ENCODE measurements around the gene ZNF487. TPM values are rescaled to one million over a fixed set of nuclear protein-coding genes. Genes with fewer than 3 reads are reported as not detected.
"Not testable (repeated sequence)": the region's sequence is repeated elsewhere in the genome, so short reads cannot be mapped to it uniquely, and the experiment has no call there.

ZNF487 gene
- polyA plus RNA-seq, 1 donor: 3.0 TPM

DNA sequence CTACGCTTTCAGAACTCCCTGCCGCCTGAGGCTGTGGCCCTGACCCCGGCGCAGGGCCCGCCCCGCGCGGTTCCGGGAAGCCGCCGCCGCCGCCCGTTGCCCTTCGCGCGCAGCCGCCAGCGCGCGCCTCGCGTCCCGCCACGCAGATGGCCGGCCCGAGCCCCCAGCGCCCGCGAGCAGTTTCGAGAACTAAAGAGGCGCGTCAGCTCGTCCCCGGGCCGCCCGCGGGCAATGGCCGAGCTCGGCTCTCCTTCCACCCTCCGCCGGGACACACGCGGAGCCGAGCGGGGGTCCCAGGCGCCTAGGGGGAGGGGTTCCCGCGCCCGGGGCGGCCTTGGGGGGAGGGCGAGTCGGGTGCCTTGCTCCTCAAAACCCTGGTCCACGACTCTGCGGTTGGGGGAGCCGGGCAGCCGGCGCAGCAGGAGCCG lies 29.7 kb upstream of the ZNF487 start:
- peak; percentile 72 for DNase-seq

DNA sequence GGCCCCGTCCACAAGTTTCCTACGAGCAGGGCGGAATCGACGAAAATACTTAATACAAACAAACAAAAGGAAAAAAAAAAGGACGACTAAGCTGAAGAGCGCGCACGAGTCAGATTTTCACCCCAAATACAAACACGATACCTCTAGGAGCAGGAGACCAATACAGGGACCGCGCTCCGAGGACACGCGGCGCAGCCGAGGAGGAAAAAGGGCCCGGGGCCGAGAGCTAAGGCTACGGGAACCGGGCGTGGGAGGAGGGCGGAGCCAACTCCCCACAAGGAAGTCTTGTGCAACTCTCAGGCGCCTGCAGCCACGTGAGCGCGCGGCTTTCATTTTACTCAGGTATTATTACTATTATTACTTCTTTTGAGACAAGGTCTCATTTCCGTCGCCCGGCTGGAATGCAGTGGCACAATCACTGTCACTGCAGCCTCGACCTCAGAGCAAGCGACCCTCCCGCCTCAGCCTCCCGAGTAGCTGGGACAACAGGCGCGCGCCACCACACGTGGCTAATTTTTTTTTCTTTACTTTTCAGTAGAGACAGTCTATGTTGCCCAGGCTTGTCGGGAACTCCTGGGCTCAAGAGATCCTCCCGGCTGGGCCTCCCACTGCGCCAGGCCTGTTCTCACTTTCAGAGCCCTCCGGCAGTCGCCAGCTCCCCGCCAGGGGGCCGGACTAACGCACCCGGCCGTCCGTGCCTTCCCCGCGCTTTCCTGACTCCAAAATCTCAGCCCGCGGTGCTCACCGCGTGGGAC lies 29.2 kb upstream of the ZNF487 start:
- DNase-seq: peak; percentile 94

DNA sequence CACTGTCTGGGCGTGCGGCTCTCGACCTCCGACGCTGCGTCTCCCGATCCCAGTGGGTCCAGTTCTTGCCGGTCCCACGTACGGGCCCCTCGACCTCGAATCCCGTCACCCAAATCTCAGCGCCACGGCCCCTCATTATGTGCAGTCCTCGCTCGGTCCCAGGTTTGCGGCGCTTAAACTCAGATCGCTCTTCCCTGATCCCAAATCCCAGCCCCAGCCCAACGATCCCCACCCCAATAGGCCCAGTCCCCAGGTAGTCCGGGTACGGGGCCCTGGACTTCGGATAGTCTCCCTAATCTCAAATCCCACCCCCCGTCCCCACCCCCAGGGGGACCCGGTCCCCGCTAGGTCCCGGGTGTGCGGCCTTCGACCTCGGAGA lies 28.6 kb upstream of the ZNF487 start:
- DNase-seq: no peak

DNA sequence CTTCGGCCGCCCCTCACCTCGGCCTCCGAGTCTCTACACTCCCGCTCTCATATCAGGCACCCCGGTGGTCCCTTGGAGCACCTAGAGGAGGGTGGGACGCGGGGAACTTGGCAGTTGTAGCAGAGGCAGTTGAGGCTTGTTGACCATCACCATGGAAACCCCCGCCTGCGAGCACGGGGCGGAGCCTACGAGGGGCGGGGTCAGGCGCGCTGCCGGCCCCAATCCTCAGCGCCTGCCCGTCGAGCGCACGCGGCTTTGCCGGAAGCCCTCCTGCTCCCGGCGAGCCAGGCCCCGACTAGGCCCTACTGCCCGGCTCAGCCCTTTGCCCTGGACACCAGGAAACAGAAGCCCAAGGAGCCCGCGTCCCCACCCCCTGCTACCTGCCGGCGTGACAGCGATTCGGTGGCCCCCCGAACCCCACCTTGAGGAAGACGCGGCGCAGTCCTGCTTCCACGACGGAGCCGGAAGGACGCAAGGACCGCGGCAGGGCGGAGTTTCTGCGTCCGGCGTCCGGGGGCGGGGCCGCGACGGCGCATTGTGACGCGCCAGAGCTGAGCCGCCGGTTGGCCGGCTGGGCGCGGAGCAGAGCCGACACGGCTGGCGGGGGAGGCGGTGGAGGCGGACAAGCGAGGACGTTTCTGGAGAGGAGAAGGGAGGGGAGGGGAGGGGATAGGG lies 28.1 kb upstream of the ZNF487 start, which contains the start of gene HNRNPF:
TSS of gene HNRNPF (minus strand) at position 477 of the 675 bp plus-strand sequence. CDS start 21,302 bp downstream, outside the sequence.
- DNase-seq: peak; percentile 98

DNA sequence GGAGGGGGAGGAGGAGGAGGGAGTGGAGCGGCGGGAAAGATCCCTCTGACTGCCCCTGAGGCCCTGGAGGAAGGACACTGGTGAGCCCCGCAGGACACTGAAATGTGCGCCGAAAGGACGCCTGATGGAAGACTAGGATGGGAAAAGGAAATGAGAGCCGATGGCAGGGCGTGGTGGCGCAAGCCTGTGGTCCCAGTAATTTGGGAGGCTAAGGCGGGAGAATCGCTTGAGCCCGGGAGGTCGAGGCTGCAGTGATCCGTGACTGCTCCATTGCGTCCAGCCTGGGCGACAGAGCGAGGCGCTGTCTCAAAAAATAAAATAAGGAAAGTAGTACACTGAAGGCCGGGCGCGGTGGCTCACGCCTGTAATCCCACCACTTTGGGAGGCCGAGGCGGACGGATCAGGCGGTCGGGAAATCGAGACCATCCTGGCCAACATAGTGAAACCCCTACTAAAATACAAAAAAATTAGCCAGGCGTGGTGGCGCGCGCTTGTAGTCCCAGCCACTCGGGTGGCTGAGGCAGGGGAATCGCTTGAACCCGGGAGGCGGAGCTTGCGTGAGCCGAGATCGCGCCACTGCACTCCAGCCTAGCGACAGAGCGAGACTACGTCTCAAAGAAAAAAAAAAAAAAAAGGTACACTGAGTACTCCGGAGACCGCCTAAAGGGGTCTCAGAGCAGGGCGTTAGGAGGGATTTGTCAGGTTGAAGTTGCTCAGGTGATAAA lies 27.4 kb upstream of the ZNF487 start:
- DNase-seq: no peak

DNA sequence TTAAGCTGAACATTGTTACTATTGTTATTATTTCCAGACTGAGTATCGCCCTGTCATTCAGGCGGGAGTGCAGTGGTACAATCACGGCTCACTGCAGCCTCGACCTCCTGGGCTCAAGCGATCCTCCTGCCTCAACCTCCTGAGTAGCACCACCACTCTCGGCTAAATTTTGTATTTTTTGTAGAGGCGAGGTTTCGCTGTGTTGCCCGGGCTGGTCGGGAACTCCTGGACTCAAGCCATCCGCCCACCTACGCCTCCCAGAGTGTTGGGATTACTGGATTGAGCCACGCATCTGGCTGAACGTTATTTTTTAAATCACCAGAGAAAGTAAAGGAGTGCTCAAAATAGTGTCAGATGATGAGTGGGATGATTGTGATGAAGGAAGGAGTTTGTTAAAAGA lies 26.6 kb upstream of the ZNF487 start:
- DNase-seq: no peak

DNA sequence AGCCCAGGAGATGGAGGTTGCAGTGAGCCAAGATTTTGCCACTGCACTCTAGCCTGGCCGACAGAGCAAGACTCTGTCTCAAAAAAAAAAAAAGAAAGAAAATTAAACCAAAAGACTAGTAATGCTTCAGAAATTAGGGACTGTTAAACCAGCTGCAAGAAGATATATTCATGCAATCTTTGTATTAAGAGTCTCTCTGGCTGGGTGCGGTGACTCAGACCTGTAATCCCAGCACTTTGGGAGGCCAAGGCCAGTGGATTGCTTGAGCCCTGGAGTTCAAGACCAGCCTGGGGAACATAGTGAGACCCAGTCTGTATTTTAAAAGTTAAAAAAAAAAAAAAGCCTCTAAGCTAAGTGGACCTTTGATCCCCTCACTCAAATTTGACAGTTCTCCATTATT lies 25.4 kb upstream of the ZNF487 start:
- DNase-seq: no peak

DNA sequence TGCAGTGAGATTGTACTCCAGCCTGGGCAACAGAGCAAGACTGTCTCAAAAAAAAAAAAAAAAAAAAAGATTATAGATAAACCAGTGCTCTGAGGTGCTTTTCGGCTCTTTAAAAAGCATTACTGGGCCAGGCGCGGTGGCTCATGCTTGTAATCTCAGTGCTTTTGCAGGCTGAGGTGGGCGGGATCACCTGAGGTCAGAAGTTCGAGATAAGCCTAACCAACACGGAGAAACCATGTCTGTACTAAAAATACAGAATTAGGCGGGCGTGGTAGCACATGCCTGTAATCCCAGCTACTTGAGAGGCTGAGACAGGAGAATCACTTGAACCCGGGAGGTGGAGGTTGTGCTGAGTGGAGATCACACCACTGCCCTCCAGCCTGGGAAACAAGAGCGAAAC lies 21.4 kb upstream of the ZNF487 start:
- DNase-seq: no peak

DNA sequence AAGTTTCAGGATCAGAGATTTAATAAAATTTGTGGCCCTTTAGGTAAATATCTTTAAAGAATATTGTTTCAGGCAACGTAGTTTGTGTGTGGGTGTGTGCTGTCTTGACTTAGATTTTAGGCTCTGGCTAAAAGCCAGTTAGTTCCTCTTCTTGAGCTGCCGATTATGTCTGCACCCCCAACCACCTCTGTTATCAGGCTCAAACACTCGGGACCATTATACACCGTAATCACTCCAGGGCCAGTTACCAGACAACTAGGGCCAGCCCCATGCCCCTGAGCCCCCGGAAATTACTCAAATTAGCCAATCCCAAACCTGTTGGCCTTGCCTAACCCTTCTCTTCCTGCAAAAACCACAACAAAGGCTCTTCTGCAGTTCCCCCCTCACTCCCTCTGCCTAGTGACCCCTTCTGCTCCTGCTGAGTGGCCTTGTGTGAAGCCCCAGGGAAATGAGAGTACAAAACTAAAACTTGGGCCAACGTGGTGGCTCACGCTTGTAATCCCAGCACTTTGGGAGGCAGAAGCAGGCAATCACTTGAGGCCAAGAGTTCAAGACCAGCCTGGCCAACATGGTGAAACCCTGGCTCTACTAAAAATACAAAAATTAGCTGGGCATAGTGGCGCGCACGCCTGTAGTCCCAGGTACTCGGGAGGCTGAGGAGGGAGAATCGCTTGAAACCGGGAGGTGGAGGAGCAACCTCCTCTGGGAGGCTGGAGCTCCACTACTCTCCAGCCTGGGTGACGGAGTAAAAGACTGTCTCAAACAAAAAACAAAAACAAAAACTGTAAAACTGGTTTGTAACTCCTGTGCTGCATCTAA lies 18.8 kb upstream of the ZNF487 start:
- DNase-seq: no peak

DNA sequence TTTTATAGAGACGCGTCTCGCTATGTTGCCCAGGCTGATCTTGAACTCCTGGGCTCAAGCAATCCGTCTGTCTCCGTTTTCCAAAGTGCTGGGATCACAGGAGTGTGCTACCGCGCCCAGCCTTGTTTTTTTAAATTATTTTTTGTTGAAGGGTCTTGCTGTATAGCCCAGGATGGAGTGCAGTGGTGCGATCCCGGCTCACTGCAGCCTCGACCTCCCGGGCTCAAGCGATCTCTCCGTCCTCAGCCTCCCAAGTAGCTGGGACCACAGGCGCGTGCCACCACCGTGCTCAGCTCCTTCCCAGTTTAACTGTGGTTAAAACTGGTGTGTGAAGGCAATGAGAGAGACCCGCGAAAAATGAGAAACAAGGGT lies 16.9 kb upstream of the ZNF487 start:
- DNase-seq: no peak

DNA sequence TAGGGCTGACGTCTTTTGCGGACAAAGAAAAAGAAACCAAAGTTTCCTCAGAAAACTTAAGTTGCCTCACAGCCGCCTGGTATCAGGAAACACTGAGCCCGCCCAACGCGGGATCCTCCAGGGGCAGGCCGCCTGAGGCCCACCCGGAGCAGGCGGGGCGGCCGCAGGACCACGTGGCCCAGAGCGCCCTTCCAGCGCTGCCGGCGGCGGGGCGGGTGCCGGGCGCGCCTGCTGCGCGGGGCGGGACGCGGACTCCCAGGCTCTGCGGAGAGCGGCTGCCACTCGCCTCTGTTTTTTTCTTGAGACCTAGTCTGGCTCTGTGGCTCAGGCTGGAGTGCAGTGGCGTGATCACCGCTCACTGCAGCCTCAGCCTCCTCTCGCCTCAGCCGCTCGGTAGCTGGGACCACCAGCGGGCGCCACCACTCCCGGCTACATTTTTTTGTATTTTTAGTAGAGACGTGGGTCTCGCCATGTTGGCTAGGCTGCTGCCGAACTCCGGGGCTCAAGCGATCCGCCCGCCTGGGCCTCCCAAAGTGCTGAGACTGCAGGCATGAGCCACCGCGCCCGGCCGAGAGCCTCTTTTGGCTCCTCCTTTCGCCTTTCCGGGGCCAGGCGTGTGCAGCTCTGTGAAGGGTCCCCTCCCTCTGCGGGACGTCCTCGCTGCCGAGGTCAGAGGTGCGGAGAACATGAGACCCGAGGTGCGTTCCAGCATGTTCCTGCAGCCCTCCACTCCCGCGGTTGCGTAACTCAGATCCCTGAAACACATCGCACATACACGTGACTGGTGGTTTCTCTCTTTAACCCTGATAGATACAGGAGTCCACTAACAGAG lies 16.3 kb upstream of the ZNF487 start:
- peak; percentile 90 for DNase-seq

DNA sequence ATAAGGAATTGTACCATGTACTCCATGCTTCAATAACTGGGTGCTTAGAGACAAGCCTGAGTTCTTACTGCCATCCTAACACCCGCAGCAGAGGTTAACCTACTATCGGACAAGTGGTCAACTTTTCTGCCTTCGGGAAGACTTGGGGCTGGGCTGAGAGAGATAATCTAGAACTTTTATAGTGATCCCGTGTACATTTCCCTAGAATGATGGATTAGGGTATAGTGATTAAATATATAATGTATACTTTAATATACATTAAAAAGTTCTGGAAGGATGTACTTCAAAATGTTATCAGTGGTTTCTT lies 15.8 kb upstream of the ZNF487 start:
- DNase-seq: no peak

DNA sequence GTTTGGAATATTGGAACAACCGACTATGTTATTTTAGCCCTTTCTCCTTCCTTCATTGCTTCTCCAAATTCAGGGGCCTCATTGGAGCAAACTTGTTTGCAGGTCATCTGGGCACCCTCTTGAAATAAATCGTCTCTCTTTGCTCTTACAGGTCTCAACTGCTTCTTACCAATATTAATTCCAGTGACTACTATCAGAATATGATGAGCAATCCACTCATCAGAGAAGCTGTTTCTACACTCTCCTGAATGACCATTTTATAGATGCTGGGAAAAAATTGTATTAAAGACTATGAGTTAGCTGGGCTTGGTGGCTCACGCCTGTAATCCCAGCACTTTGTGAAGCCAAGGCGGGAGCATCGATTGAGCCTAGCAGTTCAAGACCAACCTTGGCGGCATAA lies 15.4 kb upstream of the ZNF487 start:
- no peak for DNase-seq

DNA sequence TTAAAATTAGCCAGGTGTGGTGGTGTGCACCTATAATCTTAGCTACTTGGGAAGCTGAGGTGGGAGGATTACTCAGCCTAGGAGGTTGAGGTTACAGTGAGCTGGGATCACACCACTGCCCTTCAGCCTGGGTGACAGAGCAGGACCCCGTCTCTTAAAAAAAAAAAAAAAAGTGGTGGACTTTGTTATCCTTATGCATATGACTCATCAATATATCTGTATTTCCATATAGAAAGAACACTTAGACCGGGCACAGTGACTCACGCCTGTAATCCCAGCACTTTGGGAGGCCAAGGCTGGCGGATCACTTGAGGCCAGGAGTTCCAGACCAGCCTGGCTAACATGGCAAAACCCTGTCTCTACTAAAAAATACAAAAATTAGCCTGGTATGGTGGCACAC lies 15.0 kb upstream of the ZNF487 start:
- DNase-seq: not testable (repeated sequence)

DNA sequence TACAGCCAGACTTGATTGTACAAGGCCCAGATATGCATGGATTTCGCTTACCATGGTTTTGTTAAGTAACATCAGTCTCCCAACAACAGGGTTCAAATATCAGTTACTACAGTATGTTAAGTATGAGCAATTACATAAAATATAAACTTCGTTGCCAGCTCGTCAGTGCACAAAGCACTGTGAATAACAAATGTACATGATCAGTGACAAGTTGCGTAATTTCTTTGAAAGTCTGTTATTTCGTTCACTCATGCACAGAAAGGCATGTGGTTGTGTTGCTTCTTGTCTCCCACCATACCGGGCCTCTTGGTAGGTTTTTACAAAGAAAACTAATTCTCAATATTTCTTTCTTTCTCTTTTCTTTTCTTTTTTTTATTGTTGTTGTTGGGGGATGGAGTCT lies 12.5 kb upstream of the ZNF487 start:
- no peak for DNase-seq

DNA sequence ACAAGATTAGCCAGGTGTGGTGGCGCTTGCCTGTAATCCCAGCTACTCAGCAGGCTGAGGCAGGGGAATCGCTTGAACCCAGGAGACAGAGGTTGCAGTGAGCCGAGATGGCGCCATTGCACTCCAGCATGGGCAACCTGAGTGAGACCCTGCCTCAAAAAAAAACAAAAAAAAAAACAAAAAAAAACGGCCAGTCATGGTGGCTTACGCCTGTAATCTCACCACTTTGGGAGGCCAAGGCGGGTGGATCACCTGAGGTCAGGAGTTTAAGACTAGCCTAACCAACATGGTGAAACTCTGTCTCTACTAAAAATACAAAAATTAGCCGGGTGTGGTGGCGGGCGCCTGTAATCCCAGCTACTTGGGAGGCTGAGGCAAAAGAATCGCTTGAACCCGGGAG lies 10.4 kb upstream of the ZNF487 start:
- not testable (repeated sequence) for DNase-seq

DNA sequence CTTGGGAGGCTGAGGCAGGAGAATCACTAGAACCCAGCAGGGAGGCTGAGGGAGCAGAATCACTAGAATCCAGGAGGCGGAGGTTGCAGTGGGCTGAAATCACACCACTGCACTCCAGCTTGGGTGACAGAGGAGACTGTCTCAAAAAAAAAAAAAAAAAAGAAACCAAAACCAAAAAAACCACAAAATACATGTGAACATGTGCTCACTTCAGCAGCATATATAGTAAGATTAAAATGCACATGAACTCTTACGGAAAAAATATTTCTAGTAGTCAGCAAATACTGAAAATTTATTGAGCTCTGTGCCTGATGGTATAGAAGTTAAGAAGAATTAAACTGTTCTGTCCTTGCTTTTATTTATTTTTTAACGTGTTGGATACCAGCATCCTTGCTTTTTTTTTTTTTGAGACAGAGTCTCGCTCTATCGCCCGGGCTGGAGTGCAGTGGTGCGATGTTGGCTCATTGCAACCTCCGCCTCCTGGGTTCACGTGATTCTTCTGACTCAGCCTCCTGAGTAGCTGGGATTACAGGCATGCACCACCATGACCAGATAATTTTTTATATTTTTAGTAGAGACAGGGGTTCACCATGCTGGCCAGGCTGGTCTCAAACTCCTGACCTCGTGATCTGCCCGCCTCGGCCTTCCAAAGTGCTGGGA lies 9.6 kb upstream of the ZNF487 start:
- DNase-seq: no peak

DNA sequence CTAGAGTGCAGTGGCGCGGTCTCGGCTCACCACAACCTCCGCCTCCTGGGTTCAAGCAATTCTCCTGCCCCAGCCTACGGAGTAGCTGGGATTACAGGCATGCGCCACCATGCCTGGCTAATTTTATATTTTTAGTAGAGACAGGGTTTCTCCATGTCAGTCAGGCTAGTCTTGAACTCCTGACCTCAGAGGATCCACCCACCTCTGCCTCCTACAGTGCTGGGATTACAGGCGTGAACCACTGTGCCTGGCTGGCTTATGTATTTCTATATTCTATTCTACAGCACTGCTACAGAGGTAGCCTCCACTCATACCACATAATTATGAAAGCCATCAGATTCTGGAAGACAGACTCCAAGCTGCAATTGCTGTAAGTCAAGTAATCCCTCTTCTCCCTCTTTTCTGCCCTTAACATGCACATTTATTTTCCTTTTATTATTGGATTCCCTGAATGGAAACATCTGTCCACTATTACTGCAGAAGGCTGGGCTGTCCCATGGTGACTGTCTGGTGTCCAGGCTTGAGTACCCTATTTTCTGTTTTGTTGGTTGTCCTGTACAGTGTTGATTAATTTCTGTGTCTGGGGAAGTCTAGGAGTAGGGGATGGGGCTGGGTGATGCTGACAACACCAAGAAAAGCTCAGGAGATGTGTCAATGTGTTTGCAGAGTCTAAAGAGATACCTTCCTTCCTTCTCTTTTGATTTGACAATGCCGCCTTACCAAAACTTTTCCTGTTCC lies 5.8 kb upstream of the ZNF487 start:
- DNase-seq: no peak

DNA sequence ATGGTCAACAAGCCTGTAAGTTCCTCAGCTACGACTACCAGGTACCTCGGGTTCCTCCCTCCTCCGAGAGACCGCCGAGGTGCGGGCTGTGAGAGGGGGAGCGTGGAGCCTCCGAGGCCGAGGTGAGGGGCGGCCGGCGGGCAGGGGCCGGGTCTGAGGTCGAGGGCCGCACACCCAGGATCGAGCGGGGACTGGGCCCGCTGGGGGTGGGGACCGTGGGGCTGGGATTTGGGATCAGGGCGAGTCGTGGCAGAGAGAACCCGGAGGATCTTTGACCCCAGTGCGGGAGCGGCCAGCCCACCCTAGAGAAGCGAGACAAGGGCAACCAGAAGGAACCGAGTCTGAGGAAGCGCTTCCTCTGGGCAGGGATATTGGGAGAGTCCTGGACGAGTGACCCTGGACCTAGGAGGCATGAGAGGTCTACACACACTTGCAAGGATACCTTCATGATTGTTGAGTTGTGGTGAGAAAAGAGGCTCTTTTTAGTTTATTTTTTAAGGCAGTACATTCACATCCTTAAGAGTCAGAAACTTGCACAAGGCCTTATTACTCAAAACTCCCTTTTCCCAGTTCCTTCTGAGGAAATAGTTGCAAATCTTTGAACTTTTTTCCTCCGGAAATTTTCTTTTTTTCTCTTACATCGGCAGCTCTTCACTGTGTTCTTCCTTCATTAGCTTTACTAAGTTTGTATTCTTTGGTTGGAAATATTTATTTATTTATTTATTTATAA lies 395 bp downstream of the ZNF487 start:
- no peak for DNase-seq
